Measurements from ENCODE around the gene MAP4K3. TPM values are rescaled to one million over a fixed set of nuclear protein-coding genes. Genes with fewer than 3 reads are reported as not detected.
"Not testable (repeated sequence)": the region's sequence is repeated elsewhere in the genome, so short reads cannot be mapped to it uniquely, and the experiment has no call there.

Gene MAP4K3
- total and polyA plus RNA-seq, 2 donors: 11.0 to 19.5 TPM

GRCh38 chr2:39264733-39265132, 172.4 kb downstream of the MAP4K3 start:
- no peak overlapping the region for H3K27ac ChIP-seq (ENCODE audit: low read depth in 1 of 2, low read length in 1 of 2)
- 94% methylated on average over 1 of the region's 1 CpG for WGBS

GRCh38 chr2:39260087-39260486, 177.0 kb downstream of the MAP4K3 start:
- Histone ChIP-seq H3K36me3 (ENCODE audit: control insufficient read depth in 2 of 2, insufficient read depth in 2 of 2, low read length in 1 of 2) (peaks cover 0 to 16% of the 10 kb centered on the region in 2 donors), H3K9me3 (ENCODE audit: control insufficient read depth in 2 of 2, insufficient read depth in 1 of 2, low read length in 1 of 2) (no peaks in the 10 kb centered on the region), H3K27ac (ENCODE audit: low read depth in 1 of 2, low read length in 1 of 2) (no peak overlapping the region), H3K4me1 (ENCODE audit: control insufficient read depth in 2 of 2, insufficient read depth in 2 of 2, low read length in 2 of 2) (no peaks in the 10 kb centered on the region), H3K27me3 (ENCODE audit: control insufficient read depth in 2 of 2, insufficient read depth in 1 of 2, low read length in 1 of 2) (no peaks in the 10 kb centered on the region), H3K4me3 (ENCODE audit: low read length in 2 of 2) (no peak overlapping the region)
- WGBS: 98% methylated on average over 4 of the region's 4 CpGs
- DNase-seq (ENCODE audit: low read depth in 6 of 9, low spot score in 9 of 9): no peak

More at GRCh38 chr2:39264733-39265132, 172.4 kb downstream of the MAP4K3 start:
- no peak for DNase-seq (ENCODE audit: low read depth in 6 of 9, low spot score in 9 of 9)
- Histone ChIP-seq H3K27me3 (ENCODE audit: control insufficient read depth in 2 of 2, insufficient read depth in 1 of 2, low read length in 1 of 2) (no peaks in the 10 kb centered on the region), H3K4me1 (ENCODE audit: control insufficient read depth in 2 of 2, insufficient read depth in 2 of 2, low read length in 2 of 2) (no peaks in the 10 kb centered on the region), H3K36me3 (ENCODE audit: control insufficient read depth in 2 of 2, insufficient read depth in 2 of 2, low read length in 1 of 2) (peaks cover 0 to 3% of the 10 kb centered on the region in 2 donors), H3K4me3 (ENCODE audit: low read length in 2 of 2) (no peak overlapping the region), H3K9me3 (ENCODE audit: control insufficient read depth in 2 of 2, insufficient read depth in 1 of 2, low read length in 1 of 2) (no peaks in the 10 kb centered on the region)

- H3K4me3 ChIP-seq (ENCODE audit: low read length in 2 of 2): no peak overlapping the region
- no peaks in the 10 kb centered on the region for H3K4me1 ChIP-seq (ENCODE audit: control insufficient read depth in 2 of 2, insufficient read depth in 2 of 2, low read length in 2 of 2)
- no peak overlapping the region for H3K27ac ChIP-seq (ENCODE audit: low read depth in 1 of 2, low read length in 1 of 2)
- peaks cover 0 to under 1% of the 10 kb centered on the region in 2 donors for H3K9me3 ChIP-seq (ENCODE audit: control insufficient read depth in 2 of 2, insufficient read depth in 1 of 2, low read length in 1 of 2)
- H3K36me3 ChIP-seq (ENCODE audit: control insufficient read depth in 2 of 2, insufficient read depth in 2 of 2, low read length in 1 of 2): peaks cover 2 to 26% of the 10 kb centered on the region in 2 donors
- DNase-seq (ENCODE audit: low read depth in 6 of 9, low spot score in 9 of 9): no peak
- no peaks in the 10 kb centered on the region for H3K27me3 ChIP-seq (ENCODE audit: control insufficient read depth in 2 of 2, insufficient read depth in 1 of 2, low read length in 1 of 2)
Measured at GRCh38 chr2:39256040-39256439, 181.0 kb downstream of the MAP4K3 start.

- Histone ChIP-seq H3K9me3 (ENCODE audit: control insufficient read depth in 2 of 2, insufficient read depth in 1 of 2, low read length in 1 of 2) (peaks cover 0 to 3% of the 10 kb centered on the region in 2 donors), H3K4me1 (ENCODE audit: control insufficient read depth in 2 of 2, insufficient read depth in 2 of 2, low read length in 2 of 2) (no peaks in the 10 kb centered on the region), H3K27me3 (ENCODE audit: control insufficient read depth in 2 of 2, insufficient read depth in 1 of 2, low read length in 1 of 2) (no peaks in the 10 kb centered on the region), H3K27ac (ENCODE audit: low read depth in 1 of 2, low read length in 1 of 2) (no peak overlapping the region), H3K36me3 (ENCODE audit: control insufficient read depth in 2 of 2, insufficient read depth in 2 of 2, low read length in 1 of 2) (peaks cover 5 to 24% of the 10 kb centered on the region in 2 donors), H3K4me3 (ENCODE audit: low read length in 2 of 2) (no peak overlapping the region)
- no peak for DNase-seq (ENCODE audit: low read depth in 6 of 9, low spot score in 9 of 9)
- WGBS: 93% methylated on average over 18 of the region's 18 CpGs
Measured at GRCh38 chr2:39252888-39253518, 184.1 kb downstream of the MAP4K3 start.

- peaks cover 5 to 9% of the 10 kb centered on the region in 2 donors for H3K36me3 ChIP-seq (ENCODE audit: control insufficient read depth in 2 of 2, insufficient read depth in 2 of 2, low read length in 1 of 2)
- peaks cover 0 to 3% of the 10 kb centered on the region in 2 donors for H3K27me3 ChIP-seq (ENCODE audit: control insufficient read depth in 2 of 2, insufficient read depth in 1 of 2, low read length in 1 of 2)
- no peaks in the 10 kb centered on the region for H3K4me1 ChIP-seq (ENCODE audit: control insufficient read depth in 2 of 2, insufficient read depth in 2 of 2, low read length in 2 of 2)
- H3K9me3 ChIP-seq (ENCODE audit: control insufficient read depth in 2 of 2, insufficient read depth in 1 of 2, low read length in 1 of 2): peaks cover 0 to 11% of the 10 kb centered on the region in 2 donors
- no peak for DNase-seq (ENCODE audit: low read depth in 6 of 9, low spot score in 9 of 9)
- WGBS: 83% methylated on average over 6 of the region's 6 CpGs
- no peak overlapping the region for H3K4me3 ChIP-seq (ENCODE audit: low read length in 2 of 2)
- no peak overlapping the region for H3K27ac ChIP-seq (ENCODE audit: low read depth in 1 of 2, low read length in 1 of 2)
Measured at GRCh38 chr2:39247512-39248043, 189.5 kb downstream of the MAP4K3 start.

- H3K27ac ChIP-seq (ENCODE audit: low read depth in 1 of 2, low read length in 1 of 2): no peak overlapping the region
- no peaks in the 10 kb centered on the region for H3K4me1 ChIP-seq (ENCODE audit: control insufficient read depth in 2 of 2, insufficient read depth in 2 of 2, low read length in 2 of 2)
- peaks cover 0 to 3% of the 10 kb centered on the region in 2 donors for H3K27me3 ChIP-seq (ENCODE audit: control insufficient read depth in 2 of 2, insufficient read depth in 1 of 2, low read length in 1 of 2)
- WGBS: 94% methylated on average over 1 of the region's 1 CpG
- DNase-seq (ENCODE audit: low read depth in 6 of 9, low spot score in 9 of 9): no peak
- peaks cover 5 to 7% of the 10 kb centered on the region in 2 donors for H3K36me3 ChIP-seq (ENCODE audit: control insufficient read depth in 2 of 2, insufficient read depth in 2 of 2, low read length in 1 of 2)
- peaks cover 0 to 11% of the 10 kb centered on the region in 2 donors for H3K9me3 ChIP-seq (ENCODE audit: control insufficient read depth in 2 of 2, insufficient read depth in 1 of 2, low read length in 1 of 2)
- H3K4me3 ChIP-seq (ENCODE audit: low read length in 2 of 2): no peak overlapping the region
Measured at GRCh38 chr2:39246382-39246980, 190.6 kb downstream of the MAP4K3 start.

- H3K27ac ChIP-seq (ENCODE audit: low read depth in 1 of 2, low read length in 1 of 2): peak overlapping the region in 1 of 2 donors; percentile 26
- H3K9me3 ChIP-seq (ENCODE audit: control insufficient read depth in 2 of 2, insufficient read depth in 1 of 2, low read length in 1 of 2); H3K36me3 ChIP-seq (ENCODE audit: control insufficient read depth in 2 of 2, insufficient read depth in 2 of 2, low read length in 1 of 2); H3K27me3 ChIP-seq (ENCODE audit: control insufficient read depth in 2 of 2, insufficient read depth in 1 of 2, low read length in 1 of 2); H3K4me1 ChIP-seq (ENCODE audit: control insufficient read depth in 2 of 2, insufficient read depth in 2 of 2, low read length in 2 of 2): not testable (repeated sequence)
- peak in 3 of 9 donors; percentile 37 to 73 (median 46) for DNase-seq (ENCODE audit: low read depth in 6 of 9, low spot score in 9 of 9)
- H3K4me3 ChIP-seq (ENCODE audit: low read length in 2 of 2): peak overlapping the region in 1 of 2 donors; percentile 19
- WGBS: 38% methylated on average over 31 of the region's 31 CpGs
Measured at GRCh38 chr2:39244963-39245625, 192.0 kb downstream of the MAP4K3 start.

GRCh38 chr2:39244241-39244862, 192.7 kb downstream of the MAP4K3 start:
- not testable (repeated sequence) for H3K4me1 ChIP-seq (ENCODE audit: control insufficient read depth in 2 of 2, insufficient read depth in 2 of 2, low read length in 2 of 2); H3K9me3 ChIP-seq (ENCODE audit: control insufficient read depth in 2 of 2, insufficient read depth in 1 of 2, low read length in 1 of 2); DNase-seq (ENCODE audit: low read depth in 6 of 9, low spot score in 9 of 9); H3K36me3 ChIP-seq (ENCODE audit: control insufficient read depth in 2 of 2, insufficient read depth in 2 of 2, low read length in 1 of 2); H3K4me3 ChIP-seq (ENCODE audit: low read length in 2 of 2); H3K27me3 ChIP-seq (ENCODE audit: control insufficient read depth in 2 of 2, insufficient read depth in 1 of 2, low read length in 1 of 2); H3K27ac ChIP-seq (ENCODE audit: low read depth in 1 of 2, low read length in 1 of 2)
- WGBS: 93% methylated on average over 39 of the region's 39 CpGs

Data from thymus (tissue), 11 donors.